Measurements from ENCODE around the gene KLHL26.

Gene KLHL26

GRCh38 chr19:18635831-18636182 is 1.0 kb upstream of the KLHL26 start:
- DNase-seq (ENCODE audit: low read depth): no peak
- TF ChIP-seq CTCF (IDR thresholded peaks at IDR 0.05; ENCODE audit: low read depth, low read length, missing control alignments): no peak
- H3K4me3 ChIP-seq (ENCODE audit: low read depth, low read length): no peak overlapping the region

GRCh38 chr19:18636183-18636968 is 452 bp upstream of the KLHL26 start:
- TF ChIP-seq CTCF (IDR thresholded peaks at IDR 0.05; ENCODE audit: low read depth, low read length, missing control alignments): no peak
- DNase-seq (ENCODE audit: low read depth): peak; percentile 82
- peak overlapping the region; percentile 85 for H3K4me3 ChIP-seq (ENCODE audit: low read depth, low read length)

- TF ChIP-seq CTCF (IDR thresholded peaks at IDR 0.05; ENCODE audit: low read depth, low read length, missing control alignments): no peak
- no peak for DNase-seq (ENCODE audit: low read depth)
- H3K4me3 ChIP-seq (ENCODE audit: low read depth, low read length): peak overlapping the region; percentile 85
Observed at GRCh38 chr19:18637673-18638630, 1.1 kb downstream of the KLHL26 start.

- H3K4me3 ChIP-seq (ENCODE audit: low read depth, low read length): no peak overlapping the region
- no peak for TF ChIP-seq CTCF (IDR thresholded peaks at IDR 0.05; ENCODE audit: low read depth, low read length, missing control alignments)
- no peak for DNase-seq (ENCODE audit: low read depth)
Observed at GRCh38 chr19:18639706-18640243, 2.9 kb downstream of the KLHL26 start.

GRCh38 chr19:18644196-18645034 is 7.6 kb downstream of the KLHL26 start:
- no peak overlapping the region for H3K4me3 ChIP-seq (ENCODE audit: low read depth, low read length)
- DNase-seq (ENCODE audit: low read depth): no peak
- TF ChIP-seq CTCF (IDR thresholded peaks at IDR 0.05; ENCODE audit: low read depth, low read length, missing control alignments): no peak

- DNase-seq (ENCODE audit: low read depth): no peak
- no peak for TF ChIP-seq CTCF (IDR thresholded peaks at IDR 0.05; ENCODE audit: low read depth, low read length, missing control alignments)
- H3K4me3 ChIP-seq (ENCODE audit: low read depth, low read length): no peak overlapping the region
Observed at GRCh38 chr19:18645035-18645511, 8.2 kb downstream of the KLHL26 start.

Measured in GM12864 (cell line).